Mammary epithelial cell (primary cell): ENCODE results near the gene NDUFA11.

Source experiments
- CTCF ChIP-seq, 2 donors: IDR thresholded peaks in 1 of 2; conservative IDR thresholded peaks in 1 of 2; 2 replicates each; pipeline ENCODE4 v1.5.1; 2011 to 2012; ENCODE audit warnings: inconsistent platforms in 2 of 2, low read length in 2 of 2, mild to moderate bottlenecking in 2 of 2, control low read depth in 1 of 2, low read depth in 1 of 2; ENCODE audit not compliant: insufficient read depth in 1 of 2; ENCODE audit errors: extremely low read depth in 1 of 2
- EZH2 ChIP-seq: IDR thresholded peaks from 2 replicates; pipeline ENCODE4 v1.6.1; 2012; ENCODE audit warnings: low read length, inconsistent platforms, borderline replicate concordance

DNA sequence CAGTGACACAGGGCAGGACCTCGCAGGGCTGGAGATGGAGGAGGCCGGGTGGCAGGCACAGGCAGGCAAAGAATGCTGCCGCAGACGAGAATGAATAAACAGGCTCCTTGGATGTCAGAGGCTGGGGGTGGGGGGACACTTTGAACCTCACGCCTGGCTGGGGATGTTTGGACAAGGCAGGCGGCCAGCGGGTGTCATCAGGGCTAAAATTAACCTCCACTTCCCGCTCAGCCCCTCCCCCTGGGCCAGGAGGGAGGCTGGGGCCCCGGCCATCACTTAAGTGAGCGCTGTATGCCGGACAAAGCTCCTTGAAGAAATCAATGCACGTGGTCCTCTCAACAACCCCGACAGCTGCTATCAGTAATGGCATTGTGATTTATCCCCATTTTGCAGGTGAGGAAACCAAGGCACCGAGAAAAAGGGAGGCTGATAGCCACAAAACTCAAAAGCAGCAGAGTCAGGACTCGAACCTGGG lies 22.9 kb downstream of the NDUFA11 start:
- TF ChIP-seq CTCF (conservative IDR thresholded peaks at IDR 0.05 in 1 of 2, IDR thresholded peaks at IDR 0.05 in 1 of 2; ENCODE audit: extremely low read depth in 1 of 2, insufficient read depth in 1 of 2, low read depth in 1 of 2, low read length in 2 of 2) (no peak), EZH2 (no peak)
